PC-3 (cell line): ENCODE measurements around the gene P4HTM. TPM values are rescaled to one million over a fixed set of nuclear protein-coding genes. Genes with fewer than 3 reads are reported as not detected.

ENCODE experiments used
- ATAC-seq: fragments of 200-7000 bp; cut with Tn5 transposase; 2 replicates; pipeline ENCODE4 v1.9.1; 2020; ENCODE audit warnings: mild to moderate bottlenecking, moderate library complexity
- BruUV-seq: library from RNA; stranded (reverse); fragments of 400-500 nt; replicated peaks from 2 replicates; lab custom pipeline; 2021; lab: Mats Ljungman, UMichigan
- CTCF ChIA-PET: fragments of 300-600 bp; sonication (Branson Sonifier 250); formaldehyde crosslinking; loops from one replicate; lab custom pipeline; 2022; ENCODE audit warnings: antibody characterized with exemption; lab: Charles Lee
- POLR2A ChIA-PET: fragments of 300-600 bp; sonication (Branson Sonifier 250); formaldehyde crosslinking; loops from one replicate; lab custom pipeline; 2022; ENCODE audit warnings: antibody characterized with exemption; ENCODE audit not compliant: unreplicated experiment; lab: Charles Lee
- DNase-seq: peaks from one replicate; pipeline ENCODE4 v3.0.0-alpha.2; 2015
- H2AFZ ChIP-seq: fragments of 300-600 bp; sonication (generic); 2 replicates; pipeline ENCODE4 v1.6.0; 2016; ENCODE audit warnings: antibody characterized with exemption, low read length
- H3F3A ChIP-seq: fragments of 300-600 bp; sonication (generic); one replicate; pipeline ENCODE4 v1.6.0; 2017; ENCODE audit warnings: antibody characterized with exemption, low read length, control low read depth, mild to moderate bottlenecking; ENCODE audit not compliant: unreplicated experiment
- H3K27ac ChIP-seq: fragments of 300-600 bp; sonication (generic); 2 replicates; pipeline ENCODE4 v1.5.1; 2016; ENCODE audit warnings: mild to moderate bottlenecking, low read length
- H3K27me3 ChIP-seq: fragments of 300-600 bp; sonication (generic); 2 replicates; pipeline ENCODE4 v1.6.1; 2016; ENCODE audit warnings: low read length, mixed read lengths
- H3K36me3 ChIP-seq: fragments of 300-600 bp; sonication (generic); 2 replicates; pipeline ENCODE4 v1.6.1; 2016; ENCODE audit warnings: low read depth, mixed run types, low read length, mixed read lengths
- H3K4me1 ChIP-seq: fragments of 300-600 bp; sonication (generic); 2 replicates; pipeline ENCODE4 v1.5.1; 2016; ENCODE audit warnings: low read length; ENCODE audit not compliant: insufficient read depth
- H3K4me2 ChIP-seq: fragments of 300-600 bp; sonication (generic); 2 replicates; pipeline ENCODE4 v1.6.0; 2016; ENCODE audit warnings: low read length
- H3K4me3 ChIP-seq: fragments of 300-600 bp; sonication (generic); 2 replicates; pipeline ENCODE4 v1.5.1; 2016; ENCODE audit warnings: mild to moderate bottlenecking, low read length, mixed read lengths
- H3K79me2 ChIP-seq: fragments of 300-600 bp; sonication (generic); 2 replicates; pipeline ENCODE4 v1.6.1; 2017; ENCODE audit warnings: low read length, mixed read lengths
- H3K9ac ChIP-seq: fragments of 300-600 bp; sonication (generic); 2 replicates; pipeline ENCODE4 v1.6.0; 2016; ENCODE audit warnings: mild to moderate bottlenecking, low read length
- H3K9me2 ChIP-seq: fragments of 300-600 bp; sonication (generic); replicated peaks from 2 replicates; pipeline ENCODE4 v1.6.1; 2016; ENCODE audit warnings: mixed run types, low read length, mixed read lengths
- H3K9me3 ChIP-seq: fragments of 300-600 bp; sonication (generic); 2 replicates; pipeline ENCODE4 v1.6.1; 2016; ENCODE audit warnings: low read length, mixed read lengths
- H4K20me1 ChIP-seq: fragments of 300-600 bp; sonication (generic); 2 replicates; pipeline ENCODE4 v1.6.1; 2016; ENCODE audit warnings: low read length, mixed read lengths
- CTCF ChIP-seq: fragments of 300-600 bp; sonication (generic); conservative IDR thresholded peaks from 2 replicates; pipeline ENCODE4 v1.5.1; 2017; ENCODE audit warnings: antibody characterized with exemption, low read depth, mild to moderate bottlenecking, low read length
- EZH2 ChIP-seq: fragments of 300-600 bp; sonication (generic); IDR thresholded peaks from one replicate; pipeline ENCODE4 v1.6.1; 2017; ENCODE audit warnings: antibody characterized with exemption, mild to moderate bottlenecking, low read length; ENCODE audit not compliant: unreplicated experiment
- EZH2phosphoT487 ChIP-seq: fragments of 300-600 bp; sonication (generic); IDR thresholded peaks from 2 replicates; pipeline ENCODE4 v1.6.1; 2018; ENCODE audit warnings: mild to moderate bottlenecking, antibody characterized with exemption, low read length, borderline replicate concordance
- intact Hi-C: fragments of 100-400 bp; cut with micrococcal nuclease; formaldehyde crosslinking; loops from 2 replicates; pipeline ENCODE4 v1.9.0; 2023
- total RNA-seq: library from RNA; depleted of rRNA; stranded (reverse); fragments of >200 nt; gene quantifications from 2 replicates; pipeline ENCODE4 v1.2.3, GENCODE V29; 2014

Gene P4HTM
- total RNA-seq, 1 experiment from 2014 or later = 44.5 TPM

- Histone ChIP-seq H3K4me2 (peak overlapping the region; percentile 97), H3K79me2 (peaks cover 58% of the 10 kb centered on the region), H4K20me1 (0 out of 2 replicates have a peak, but pooled peaks cover 13% of the 10 kb centered on the region), H3K9ac (peak overlapping the region; percentile 96), H3K9me2 (no peaks in the 10 kb centered on the region), H3K4me1 (peaks cover 44% of the 10 kb centered on the region), H3K27ac (no peak overlapping the region), H3K4me3 (peak overlapping the region; percentile 83), H3K36me3 (peaks cover 79% of the 10 kb centered on the region), H3K9me3 (no peaks in the 10 kb centered on the region), H3F3A (peaks cover 10% of the 10 kb centered on the region), H2AFZ (no peak overlapping the region), H3K27me3 (no peaks in the 10 kb centered on the region)
- POLR2A ChIA-PET = interaction anchor here (0.5 kb wide), 1 partner anchor 726 kb away, joined by 3 read pairs; no protein-coding TSS in a partner anchor
- CTCF ChIA-PET = no interaction called here
- TF ChIP-seq EZH2phosphoT487 (no peak), EZH2 (no peak), CTCF (no peak)
- no TSS peak for BruUV-seq
- intact Hi-C loops = no loop called here
- ATAC-seq = no peak
- DNase-seq = no peak
Observed at GRCh38 chr3:49028298-49028672, 38.2 kb downstream of the P4HTM start.

GRCh38 chr3:49028673-49029562 is 38.9 kb downstream of the P4HTM start, which contains the start of gene IMPDH2:
Gene IMPDH2, minus strand, starts transcription at chr3:49029398. Its CDS starts 48 bp downstream, at chr3:49029350.
- H2AFZ ChIP-seq = peak within 1 kb of the TSS; percentile 56
- peaks cover 39% of the 10 kb centered on the region for H3K4me1 ChIP-seq

More at GRCh38 chr3:49028673-49029562, 38.9 kb downstream of the P4HTM start, which contains the start of gene IMPDH2:
- Histone ChIP-seq H3K79me2 (peaks cover 53% of the 10 kb centered on the region), H3K4me3 (peak within 1 kb of the TSS; percentile 83), H3K27ac (peak within 1 kb of the TSS; percentile 68), H3K4me2 (peak within 1 kb of the TSS; percentile 97), H3K36me3 (peaks cover 79% of the 10 kb centered on the region), H4K20me1 (0 out of 2 replicates have a peak, but pooled peaks cover 13% of the 10 kb centered on the region), H3K27me3 (no peaks in the 10 kb centered on the region), H3F3A (peaks cover 10% of the 10 kb centered on the region), H3K9ac (peak within 1 kb of the TSS; percentile 96), H3K9me3 (no peaks in the 10 kb centered on the region), H3K9me2 (no peaks in the 10 kb centered on the region)
- ATAC-seq (peak; percentile 89), DNase-seq (peak; percentile 98)
- CTCF ChIA-PET = no interaction called here
- intact Hi-C loops = no loop called here
- POLR2A ChIA-PET = interaction anchor here (0.5 to 0.6 kb wide), 9 partner anchors 9 to 727 kb away, joined by 3 to 26 read pairs (median 3); partner anchors contain the start of gene WDR6
- TF ChIP-seq CTCF = peak; percentile 22; the same call in 1 of the 2 replicates
- no peak for TF ChIP-seq EZH2
- TF ChIP-seq EZH2phosphoT487 = no peak
- BruUV-seq = TSS peak; percentile 62
